ENCODE results near the gene BANF2. TPM values are rescaled to one million over a fixed set of nuclear protein-coding genes. Genes with fewer than 3 reads are reported as not detected.

Gene BANF2
- total RNA-seq, 1 donor from 2014 or later = not detected

- no peak overlapping the region for H3K9ac ChIP-seq
- no peak overlapping the region for H3K27ac ChIP-seq
- no peaks in the 10 kb centered on the region for H3F3A ChIP-seq (ENCODE audit: low read depth)
- no peaks in the 10 kb centered on the region for H3K36me3 ChIP-seq
- no peak overlapping the region for H3K4me3 ChIP-seq
- H3K9me3 ChIP-seq (ENCODE audit: low read depth) = no peaks in the 10 kb centered on the region
- peak overlapping the region; percentile 32 for H2AFZ ChIP-seq (replicated peaks)
- DNase-seq (ENCODE audit: low spot score) = no peak
- no peaks in the 10 kb centered on the region for H3K27me3 ChIP-seq
- peaks cover 15% of the 10 kb centered on the region for H3K4me1 ChIP-seq
- Mint-ChIP-seq H3K4me1 (peaks cover 20% of the 10 kb centered on the region), H3K27me3 (ENCODE audit: insufficient read depth, low read depth) (peaks cover 24% of the 10 kb centered on the region), H3K27ac (no peak overlapping the region), H3K36me3 (no peaks in the 10 kb centered on the region), H3K4me3 (no peak overlapping the region), H3K9me3 (peaks cover 3% of the 10 kb centered on the region)
- H4K20me1 ChIP-seq (ENCODE audit: low read depth) = no peaks in the 10 kb centered on the region
- TF ChIP-seq, protein P1, sequence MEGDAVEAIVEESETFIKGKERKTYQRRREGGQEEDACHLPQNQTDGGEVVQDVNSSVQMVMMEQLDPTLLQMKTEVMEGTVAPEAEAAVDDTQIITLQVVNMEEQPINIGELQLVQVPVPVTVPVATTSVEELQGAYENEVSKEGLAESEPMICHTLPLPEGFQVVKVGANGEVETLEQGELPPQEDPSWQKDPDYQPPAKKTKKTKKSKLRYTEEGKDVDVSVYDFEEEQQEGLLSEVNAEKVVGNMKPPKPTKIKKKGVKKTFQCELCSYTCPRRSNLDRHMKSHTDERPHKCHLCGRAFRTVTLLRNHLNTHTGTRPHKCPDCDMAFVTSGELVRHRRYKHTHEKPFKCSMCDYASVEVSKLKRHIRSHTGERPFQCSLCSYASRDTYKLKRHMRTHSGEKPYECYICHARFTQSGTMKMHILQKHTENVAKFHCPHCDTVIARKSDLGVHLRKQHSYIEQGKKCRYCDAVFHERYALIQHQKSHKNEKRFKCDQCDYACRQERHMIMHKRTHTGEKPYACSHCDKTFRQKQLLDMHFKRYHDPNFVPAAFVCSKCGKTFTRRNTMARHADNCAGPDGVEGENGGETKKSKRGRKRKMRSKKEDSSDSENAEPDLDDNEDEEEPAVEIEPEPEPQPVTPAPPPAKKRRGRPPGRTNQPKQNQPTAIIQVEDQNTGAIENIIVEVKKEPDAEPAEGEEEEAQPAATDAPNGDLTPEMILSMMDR (IDR thresholded peaks at IDR 0.05) = no peak
- TF ChIP-seq EZH2phosphoT487 (IDR thresholded peaks at IDR 0.05) (no peak), EZH2 (IDR thresholded peaks at IDR 0.05) (no peak)
- H3K79me2 ChIP-seq (ENCODE audit: low read depth) = no peaks in the 10 kb centered on the region
- no peak overlapping the region for H3K4me2 ChIP-seq
These were observed 9.9 kb downstream of the BANF2 start for GRCh38 chr20:17709361-17710293.

GRCh38 chr20:17710379-17711266, 10.9 kb downstream of the BANF2 start:
- H3K9me3 ChIP-seq (ENCODE audit: low read depth) = no peaks in the 10 kb centered on the region
- peaks cover 3% of the 10 kb centered on the region for H3K9me3 Mint-ChIP-seq
- no peaks in the 10 kb centered on the region for H3K36me3 ChIP-seq
- H3K4me2 ChIP-seq = no peak overlapping the region
- peaks cover 20% of the 10 kb centered on the region for H3K4me1 Mint-ChIP-seq
- no peaks in the 10 kb centered on the region for H3K79me2 ChIP-seq (ENCODE audit: low read depth)
- no peak overlapping the region for H3K4me3 Mint-ChIP-seq
- TF ChIP-seq EZH2 (IDR thresholded peaks at IDR 0.05) (no peak), EZH2phosphoT487 (IDR thresholded peaks at IDR 0.05) (no peak)
- H3K27ac Mint-ChIP-seq = peak overlapping the region; percentile 96
- no peak overlapping the region for H3K4me3 ChIP-seq
- H4K20me1 ChIP-seq (ENCODE audit: low read depth) = no peaks in the 10 kb centered on the region
- peak overlapping the region; percentile 13 for H2AFZ ChIP-seq (replicated peaks)
- H3K27ac ChIP-seq = no peak overlapping the region
- H3K27me3 Mint-ChIP-seq (ENCODE audit: insufficient read depth, low read depth) = peaks cover 24% of the 10 kb centered on the region
- H3K27me3 ChIP-seq = no peaks in the 10 kb centered on the region
- no peak overlapping the region for H3K9ac ChIP-seq
- DNase-seq (ENCODE audit: low spot score) = peak; percentile 14
- no peaks in the 10 kb centered on the region for H3K36me3 Mint-ChIP-seq
- H3K4me1 ChIP-seq = peaks cover 15% of the 10 kb centered on the region
- no peaks in the 10 kb centered on the region for H3F3A ChIP-seq (ENCODE audit: low read depth)

DNA sequence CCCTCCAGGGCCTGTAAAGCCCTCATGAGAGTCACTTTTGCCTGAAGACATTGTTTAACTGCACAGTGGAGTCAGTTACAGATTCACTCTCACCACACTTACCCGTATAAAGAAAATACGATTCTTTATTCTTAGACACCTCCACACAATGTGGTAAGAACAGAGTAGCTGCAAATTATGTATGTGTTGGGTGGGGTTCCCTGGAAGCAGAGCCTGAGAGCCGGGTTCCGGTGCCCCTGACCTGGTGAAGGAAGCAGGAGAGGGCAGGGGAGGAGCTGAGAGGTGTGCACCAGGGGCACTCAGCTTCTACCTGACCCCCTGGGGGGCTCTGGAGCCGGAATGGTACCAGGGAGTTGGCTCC, 11.5 kb downstream of the BANF2 start:
- Histone ChIP-seq H3K79me2 (ENCODE audit: low read depth) (no peaks in the 10 kb centered on the region), H4K20me1 (ENCODE audit: low read depth) (no peaks in the 10 kb centered on the region), H3K27ac (no peak overlapping the region), H3K27me3 (no peaks in the 10 kb centered on the region), H2AFZ (replicated peaks) (no peak overlapping the region), H3K36me3 (no peaks in the 10 kb centered on the region), H3K4me1 (peaks cover 15% of the 10 kb centered on the region), H3K9me3 (ENCODE audit: low read depth) (no peaks in the 10 kb centered on the region), H3K9ac (no peak overlapping the region), H3K4me3 (no peak overlapping the region), H3K4me2 (no peak overlapping the region), H3F3A (ENCODE audit: low read depth) (no peaks in the 10 kb centered on the region)
- H3K9me3 Mint-ChIP-seq = peaks cover 3% of the 10 kb centered on the region
- no peak overlapping the region for H3K27ac Mint-ChIP-seq
- DNase-seq (ENCODE audit: low spot score) = no peak
- H3K36me3 Mint-ChIP-seq = no peaks in the 10 kb centered on the region
- H3K27me3 Mint-ChIP-seq (ENCODE audit: insufficient read depth, low read depth) = peaks cover 21% of the 10 kb centered on the region
- H3K4me3 Mint-ChIP-seq = no peak overlapping the region
- peaks cover 20% of the 10 kb centered on the region for H3K4me1 Mint-ChIP-seq
- TF ChIP-seq EZH2phosphoT487 (IDR thresholded peaks at IDR 0.05) (no peak), EZH2 (IDR thresholded peaks at IDR 0.05) (no peak)
- TF ChIP-seq, protein P1 (IDR thresholded peaks at IDR 0.05) = no peak
